Mesodermal cell (in vitro differentiated cells): ENCODE measurements around the gene SMCHD1.
A peak's percentile ranks its signal among the peaks of the same experiment; 100 is the strongest.
"Not testable (repeated sequence)": the region's sequence is repeated elsewhere in the genome, so short reads cannot be mapped to it uniquely, and the experiment has no call there.

Experiments used
- H3K27ac ChIP-seq: 2 replicates; pipeline ENCODE4 v1.7.0; 2013; ENCODE audit warnings: mild to moderate bottlenecking, low read depth, low read length, moderate library complexity; ENCODE audit not compliant: severe bottlenecking
- H3K36me3 ChIP-seq: 2 replicates; pipeline ENCODE4 v1.7.1; 2013; ENCODE audit warnings: mild to moderate bottlenecking, low read length, moderate library complexity; ENCODE audit not compliant: control insufficient read depth, insufficient read depth
- H3K4me1 ChIP-seq: one replicate; pipeline ENCODE4 v1.7.1; 2013; ENCODE audit warnings: mild to moderate bottlenecking, low read length; ENCODE audit not compliant: insufficient read depth, control insufficient read depth, poor library complexity, severe bottlenecking
- H3K4me3 ChIP-seq: 2 replicates; pipeline ENCODE4 v1.7.0; 2013; ENCODE audit warnings: low read length, control low read depth, mild to moderate bottlenecking; ENCODE audit not compliant: insufficient read depth, poor library complexity, severe bottlenecking; ENCODE audit errors: extremely low read depth
- H3K9me3 ChIP-seq: 2 replicates; pipeline ENCODE4 v1.7.1; 2013; ENCODE audit warnings: mild to moderate bottlenecking, low read length, moderate library complexity; ENCODE audit not compliant: control insufficient read depth
- WGBS, 2 experiments: methylation state at CpG; one replicate each; pipeline ENCODE4 v1.1.5; 2013; ENCODE audit warnings: missing lambda C conversion rate in 2 of 2; ENCODE audit not compliant: insufficient coverage in 2 of 2; 5-methylcytosine and 5-hydroxymethylcytosine counted together

SMCHD1 gene

DNA sequence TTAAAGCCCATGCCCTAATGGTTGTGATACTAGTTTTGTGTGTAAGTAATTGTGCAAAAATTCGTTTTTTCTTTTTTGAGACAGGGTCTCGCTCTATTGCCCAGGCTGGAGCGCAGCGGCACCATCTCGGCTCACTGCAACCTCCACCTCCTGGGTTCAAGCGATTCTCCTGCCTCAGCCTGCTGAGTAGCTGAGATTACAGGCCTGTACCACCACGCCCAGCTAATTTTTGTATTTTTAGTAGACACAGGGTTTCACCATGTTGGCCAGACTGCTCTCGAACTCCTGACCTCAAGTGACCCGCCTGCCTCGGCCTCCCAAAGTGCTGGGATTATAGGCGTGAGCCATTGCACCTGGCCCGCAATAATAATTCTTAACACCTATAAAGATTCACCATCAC is 196.9 kb downstream of the SMCHD1 start:
- H3K4me3 ChIP-seq, H3K27ac ChIP-seq: not testable (repeated sequence)
- WGBS, 2 experiments = 98 to 100% methylated on average over 9 to 10 of the region's 12 CpGs

DNA sequence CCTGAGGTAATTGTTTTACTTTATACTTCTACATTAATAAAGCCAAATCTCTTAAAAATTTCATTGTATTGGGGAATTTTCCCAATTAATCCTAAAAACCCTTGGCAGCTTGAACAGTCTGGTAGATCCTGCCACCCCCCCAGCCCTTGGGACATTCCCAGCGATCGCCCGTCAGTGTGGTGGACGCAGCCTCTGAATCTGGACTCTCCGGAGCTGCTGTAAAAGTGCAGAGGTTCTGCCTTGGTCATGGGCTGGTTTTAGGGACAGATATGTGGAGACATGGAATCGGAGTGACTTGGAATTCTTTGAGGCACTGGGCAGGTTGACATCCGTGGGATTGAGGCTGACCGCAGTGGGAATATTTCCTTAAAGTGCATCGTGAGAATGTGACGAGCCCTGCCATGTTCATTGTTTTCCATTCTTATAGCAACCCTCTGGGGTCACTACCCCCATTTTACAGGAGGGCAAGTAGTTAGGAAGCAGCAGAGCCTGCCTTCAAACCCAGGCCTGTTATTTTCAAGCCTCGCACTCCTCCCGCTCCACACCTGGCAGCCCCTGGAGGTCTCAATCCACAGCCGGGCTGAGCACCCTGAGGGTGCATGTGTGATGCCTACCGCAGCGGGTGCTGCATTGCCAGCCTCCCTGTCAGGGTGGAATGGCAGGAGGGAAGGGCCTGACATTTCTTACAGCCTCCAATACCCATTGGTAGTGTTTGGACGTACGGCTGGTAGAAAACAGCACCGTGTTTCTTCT is 197.8 kb downstream of the SMCHD1 start:
- 89 to 97% methylated on average over 8 to 11 of the region's 18 CpGs for WGBS, 2 experiments
- Histone ChIP-seq H3K27ac (peak overlapping the region; percentile 53), H3K4me1 (peaks cover 69% of the 10 kb centered on the region), H3K4me3 (no peak overlapping the region), H3K36me3 (peaks cover 22% of the 10 kb centered on the region), H3K9me3 (no peaks in the 10 kb centered on the region)

More for the DNA sequence above, 196.9 kb downstream of the SMCHD1 start:
- H3K4me1 ChIP-seq = peaks cover 61% of the 10 kb centered on the region
- H3K36me3 ChIP-seq = peaks cover 22% of the 10 kb centered on the region
- not testable (repeated sequence) for H3K9me3 ChIP-seq

DNA sequence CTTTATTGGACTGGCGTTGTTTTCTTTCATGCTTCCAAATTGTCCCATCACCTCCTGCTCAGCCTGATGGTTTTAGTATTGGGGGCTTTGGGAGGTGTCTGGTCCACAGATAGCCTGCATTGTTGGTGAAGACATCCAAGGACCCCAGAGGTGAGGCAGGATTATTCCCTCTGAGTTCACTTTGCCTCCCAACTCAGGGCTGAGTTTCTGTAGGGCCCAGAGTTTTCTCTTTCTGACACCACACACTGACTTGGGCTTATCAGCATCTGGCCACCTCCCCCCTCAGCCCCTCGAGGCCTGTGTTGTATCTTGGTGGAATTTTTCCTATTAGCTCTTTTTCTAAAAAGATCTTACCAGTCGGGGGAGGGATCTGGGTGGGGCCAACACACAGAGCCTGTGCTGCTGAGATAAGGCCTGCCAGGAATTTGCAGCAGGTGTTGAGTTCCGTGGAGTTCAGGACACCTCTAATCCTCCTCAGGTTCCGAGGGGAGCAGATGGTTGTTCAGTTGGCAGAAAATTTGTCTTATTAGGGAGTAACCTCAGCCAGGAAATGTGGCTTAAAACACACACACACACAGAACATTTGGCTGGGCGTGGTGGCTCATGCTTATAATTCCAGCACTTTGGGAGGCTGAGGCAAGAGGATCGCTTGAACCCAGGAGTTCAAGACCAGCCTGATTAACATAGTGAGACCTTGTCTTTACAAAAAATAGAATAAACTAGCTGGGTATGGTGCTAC is 198.6 kb downstream of the SMCHD1 start:
- no peak overlapping the region for H3K4me3 ChIP-seq
- WGBS, 2 experiments = 96% methylated on average over 4 of the region's 7 CpGs; no CpG with 5 or more reads in 1 of the 2 experiments
- peaks cover 28% of the 10 kb centered on the region for H3K36me3 ChIP-seq
- peaks cover 4% of the 10 kb centered on the region for H3K9me3 ChIP-seq
- H3K4me1 ChIP-seq = peaks cover 61% of the 10 kb centered on the region
- H3K27ac ChIP-seq = peak overlapping the region; percentile 53
